GM12891 (cell line): ENCODE data around the gene C4A.
"Not testable (repeated sequence)": the region's sequence is repeated elsewhere in the genome, so short reads cannot be mapped to it uniquely, and the experiment has no call there.

ENCODE experiments used
- PAX5 ChIP-seq: IDR thresholded peaks from 2 replicates; pipeline ENCODE4 v1.6.1; 2011; ENCODE audit warnings: low read length, moderate library complexity, mild to moderate bottlenecking; ENCODE audit not compliant: insufficient read depth, severe bottlenecking
- POLR2A ChIP-seq: IDR thresholded peaks from 2 replicates; pipeline ENCODE4 v1.6.1; 2011; ENCODE audit warnings: low read depth, low read length, control low read depth
- POLR2AphosphoS5 ChIP-seq: IDR thresholded peaks from 2 replicates; pipeline ENCODE4 v1.6.1; 2011; ENCODE audit warnings: low read depth, low read length, control low read depth
- POU2F2 ChIP-seq: IDR thresholded peaks from 2 replicates; pipeline ENCODE4 v1.6.1; 2011; ENCODE audit warnings: low read depth, mild to moderate bottlenecking, control low read depth, low read length, moderate library complexity
- SPI1 ChIP-seq: IDR thresholded peaks from 2 replicates; pipeline ENCODE4 v1.6.1; 2011; ENCODE audit warnings: low read depth, low read length, control low read depth
- TAF1 ChIP-seq: IDR thresholded peaks from 2 replicates; pipeline ENCODE4 v1.6.1; 2011; ENCODE audit warnings: low read depth, low read length, control low read depth

GRCh38 chr6:31932137-31932536, 49.7 kb upstream of the C4A start:
- TF ChIP-seq POLR2A, POLR2AphosphoS5, TAF1, POU2F2, SPI1, PAX5: not testable (repeated sequence)
